H1 (cell line): ENCODE measurements around the gene RNF31. TPM values are rescaled to one million over a fixed set of nuclear protein-coding genes. Genes with fewer than 3 reads are reported as not detected.

Experiments
- CTCF ChIA-PET: fragments of 300-600 bp; sonication (Branson Sonifier 250); formaldehyde crosslinking; loops from one replicate; lab custom pipeline; 2021; ENCODE audit not compliant: partially characterized antibody; lab: Charles Lee
- POLR2A ChIA-PET: fragments of 300-600 bp; sonication (Branson Sonifier 250); formaldehyde crosslinking; loops from one replicate; lab custom pipeline; 2021; ENCODE audit warnings: inconsistent platforms; ENCODE audit not compliant: partially characterized antibody; lab: Charles Lee
- DNase-seq, 2 experiments: peaks; one replicate each; pipeline versions ENCODE4 v3.0.0 to v3.0.0-alpha.2; 2010 to 2022; ENCODE audit warnings: low spot score in 2 of 2, low read depth in 1 of 2, mixed read lengths in 1 of 2
- FAIRE-seq: peaks from 2 replicates; lab custom pipeline; 2011; peaks lifted over from hg19 to GRCh38; lab: Jason Lieb, UNC
- H2AFZ ChIP-seq: 2 replicates; pipeline ENCODE4 v1.8.1; 2012; ENCODE audit warnings: low read length, inconsistent platforms
- H2AK5ac ChIP-seq: 2 replicates; pipeline ENCODE4 v1.6.1; 2013; ENCODE audit warnings: low read depth, low read length
- H2BK120ac ChIP-seq: replicated peaks from 2 replicates; pipeline ENCODE3; 2013; ENCODE audit warnings: low read depth, low read length, inconsistent platforms
- H2BK12ac ChIP-seq: 2 replicates; pipeline ENCODE4 v1.6.1; 2013; ENCODE audit warnings: low read depth, low read length
- H2BK15ac ChIP-seq: 2 replicates; pipeline ENCODE4 v1.6.1; 2013; ENCODE audit warnings: low read length
- H2BK20ac ChIP-seq: 2 replicates; pipeline ENCODE4 v1.6.1; 2013; ENCODE audit warnings: low read length
- H2BK5ac ChIP-seq: 2 replicates; pipeline ENCODE4 v1.6.1; 2013; ENCODE audit warnings: low read depth, low read length
- H3K14ac ChIP-seq: 2 replicates; pipeline ENCODE4 v1.6.1; 2013; ENCODE audit warnings: inconsistent platforms; ENCODE audit not compliant: insufficient read length
- H3K18ac ChIP-seq: 2 replicates; pipeline ENCODE4 v1.6.1; 2013; ENCODE audit warnings: low read length; ENCODE audit errors: extremely low read depth
- H3K23ac ChIP-seq: 2 replicates; pipeline ENCODE4 v1.6.1; 2013; ENCODE audit warnings: inconsistent platforms; ENCODE audit not compliant: insufficient read length
- H3K23me2 ChIP-seq: 2 replicates; pipeline ENCODE4 v1.6.1; 2013; ENCODE audit warnings: low read depth, low read length
- H3K27ac ChIP-seq: 2 replicates; pipeline ENCODE4 v1.6.1; 2011; ENCODE audit warnings: low read depth, low read length, inconsistent platforms
- H3K27me3 ChIP-seq, 4 experiments: replicated peaks in 1 of 4; 1 replicate in 1 of 4; 2 replicates in 3 of 4; pipeline versions ENCODE4 v1.6.1 to v1.8.1; 2011 to 2013; ENCODE audit warnings: low read length in 3 of 4, mild to moderate bottlenecking in 3 of 4, inconsistent platforms in 2 of 4, mixed read lengths in 2 of 4, moderate library complexity in 1 of 4; ENCODE audit not compliant: control insufficient read depth in 3 of 4, insufficient read depth in 3 of 4; ENCODE audit errors: extremely low read depth in 1 of 4
- H3K36me3 ChIP-seq, 4 experiments: 2 replicates each; pipeline versions ENCODE4 v1.6.1 to v1.8.1; 2011 to 2013; ENCODE audit warnings: mild to moderate bottlenecking in 4 of 4, low read length in 3 of 4, moderate library complexity in 2 of 4, control low read depth in 1 of 4, inconsistent platforms in 1 of 4; ENCODE audit not compliant: insufficient read depth in 4 of 4, control insufficient read depth in 2 of 4
- H3K4ac ChIP-seq: replicated peaks from 2 replicates; pipeline ENCODE3; 2013; ENCODE audit warnings: low read length, low read depth, mixed read lengths, inconsistent platforms; ENCODE audit not compliant: insufficient read length
- H3K4me1 ChIP-seq, 4 experiments: replicated peaks in 1 of 4; 1 replicate in 1 of 4; 2 replicates in 3 of 4; pipeline versions ENCODE4 v1.6.1 to v1.8.1; 2011 to 2013; ENCODE audit warnings: low read length in 3 of 4, inconsistent platforms in 2 of 4, mixed read lengths in 1 of 4; ENCODE audit not compliant: insufficient read depth in 4 of 4, control insufficient read depth in 3 of 4
- H3K4me2 ChIP-seq, 2 experiments: 2 replicates each; pipeline versions ENCODE4 v1.6.1 to v1.8.1; 2011 to 2013; ENCODE audit warnings: low read depth in 2 of 2, low read length in 2 of 2, control low read depth in 1 of 2, inconsistent platforms in 1 of 2, mild to moderate bottlenecking in 1 of 2; ENCODE audit not compliant: insufficient read depth in 1 of 2
- H3K4me3 ChIP-seq, 4 experiments: fragments of 200-600, 300-600 bp in 1 of 4; sonication (generic), shearing (Covaris generic), sonication (Bioruptor Twin) in 1 of 4; 2 replicates each; pipeline versions ENCODE4 v1.5.1 to v1.8.1; 2011 to 2016; ENCODE audit warnings: low read length in 4 of 4, low read depth in 3 of 4, control low read depth in 2 of 4, inconsistent platforms in 2 of 4, mild to moderate bottlenecking in 2 of 4, mixed read lengths in 1 of 4, moderate library complexity in 1 of 4; ENCODE audit not compliant: insufficient read depth in 2 of 4; ENCODE audit errors: extremely low read depth in 1 of 4
- H3K56ac ChIP-seq: replicated peaks from 2 replicates; pipeline ENCODE3; 2013; ENCODE audit warnings: low read depth, mild to moderate bottlenecking, mixed read lengths, low read length, inconsistent platforms; ENCODE audit not compliant: insufficient read length
- H3K79me1 ChIP-seq: 2 replicates; pipeline ENCODE4 v1.6.1; 2013; ENCODE audit warnings: low read depth, low read length, control low read depth
- H3K79me2 ChIP-seq, 2 experiments: 2 replicates each; pipeline versions ENCODE4 v1.6.1 to v1.8.1; 2012 to 2013; ENCODE audit warnings: low read length in 2 of 2, mild to moderate bottlenecking in 2 of 2, inconsistent platforms in 1 of 2; ENCODE audit not compliant: insufficient read depth in 2 of 2, control insufficient read depth in 1 of 2
- H3K9ac ChIP-seq, 4 experiments: replicated peaks in 1 of 4; 1 replicate in 1 of 4; 2 replicates in 3 of 4; pipeline versions ENCODE4 v1.6.1 to v1.8.1; 2011 to 2013; ENCODE audit warnings: low read depth in 3 of 4, low read length in 3 of 4, control low read depth in 2 of 4, mild to moderate bottlenecking in 2 of 4, moderate library complexity in 2 of 4, inconsistent platforms in 1 of 4; ENCODE audit errors: extremely low read depth in 1 of 4
- H3K9me3 ChIP-seq, 2 experiments: 2 replicates each; pipeline versions ENCODE4 v1.6.1 to v1.8.1; 2012 to 2013; ENCODE audit warnings: mild to moderate bottlenecking in 2 of 2, moderate library complexity in 2 of 2, control low read depth in 1 of 2, inconsistent platforms in 1 of 2, low read depth in 1 of 2, low read length in 1 of 2, mixed read lengths in 1 of 2; ENCODE audit not compliant: insufficient read depth in 2 of 2
- H4K20me1 ChIP-seq, 2 experiments: replicated peaks in 1 of 2; 2 replicates each; pipeline versions ENCODE3 to v1.8.1; 2011 to 2013; ENCODE audit warnings: inconsistent platforms in 2 of 2, low read length in 2 of 2, mild to moderate bottlenecking in 1 of 2; ENCODE audit not compliant: insufficient read depth in 2 of 2, control insufficient read depth in 1 of 2
- H4K5ac ChIP-seq: 2 replicates; pipeline ENCODE4 v1.6.1; 2013; ENCODE audit warnings: low read length, low read depth, mixed read lengths, inconsistent platforms; ENCODE audit not compliant: insufficient read length
- H4K8ac ChIP-seq: 2 replicates; pipeline ENCODE4 v1.8.0; 2013; ENCODE audit warnings: mild to moderate bottlenecking, moderate library complexity, low read length, inconsistent platforms; ENCODE audit not compliant: insufficient read depth; ENCODE audit errors: extremely low read depth
- H4K91ac ChIP-seq: replicated peaks from 2 replicates; pipeline ENCODE3; 2013; ENCODE audit warnings: low read length, mixed read lengths, inconsistent platforms; ENCODE audit not compliant: insufficient read length
- EZH2 ChIP-seq: fragments of 200-600 bp; sonication (generic); IDR thresholded peaks from 2 replicates; pipeline ENCODE4 v1.7.1; 2012; ENCODE audit warnings: low read depth, mild to moderate bottlenecking, moderate library complexity, low read length, inconsistent platforms; ENCODE audit not compliant: severe bottlenecking
- TCF12 ChIP-seq: IDR thresholded peaks from 2 replicates; pipeline ENCODE4 v1.6.1; 2011; ENCODE audit warnings: low read depth, mild to moderate bottlenecking, low read length
- whole genome bisulfite sequencing, 2 experiments: shearing (Covaris generic) in 1 of 2; methylation state at CpG; one replicate each; pipeline versions ENCODE4 v1.1.6 to v1.1.7; 2013 to 2015; ENCODE audit warnings: low lambda C conversion rate in 2 of 2, mixed read lengths in 2 of 2, inconsistent platforms in 1 of 2, low coverage in 1 of 2, missing lambda C conversion rate in 1 of 2; ENCODE audit not compliant: insufficient replicate concordance in 2 of 2, insufficient coverage in 1 of 2, insufficient read length in 1 of 2; ENCODE audit errors: extremely low coverage in 1 of 2, missing lambda C conversion rate in 1 of 2; 5-methylcytosine and 5-hydroxymethylcytosine counted together
- polyA plus RNA-seq, 7 experiments: library from polyadenylated mRNA; depleted of rRNA in 3 of 7; stranded (reverse) in 5 of 7; unstranded in 2 of 7; fragments of >200 nt in 5 of 7; fragments of 200-250 nt in 2 of 7; gene quantifications; 1 replicate in 5 of 7; 2 replicates in 1 of 7; 4 replicates in 1 of 7; pipeline versions ENCODE4 v1.2.1 to v1.2.3, GENCODE V29; 2011 to 2013; ENCODE audit warnings: missing spikeins in 2 of 7, mixed read lengths in 2 of 7
- total RNA-seq: library from RNA; stranded (reverse); fragmentation: NEBNext Ultra II Directional; extraction: Animal tissue kit (Norgen Biotek cat#: 25700); gene quantifications from 2 replicates; pipeline ENCODE4 v1.2.1, GENCODE V29; 2021

The RNF31 gene
- total and polyA plus RNA-seq, 2 of the 8 experiments (the other 6 are each of a cell fraction or from before 2014, with no cell fraction given): 17.5 to 72.0 TPM

GRCh38 chr14:24177891-24178290 lies 30.6 kb downstream of the RNF31 start:
- no peak overlapping the region for H3K4me3 ChIP-seq
- no peak for DNase-seq
- H3K27me3 ChIP-seq: no peaks in the 10 kb centered on the region
- CTCF ChIA-PET: interaction anchor here (0.9 to 1.1 kb wide), 2 partner anchors 16 to 125 kb away, joined by 3 to 4 read pairs; partner anchors contain the start of gene IRF9
- H3K9me3 ChIP-seq: no peaks in the 10 kb centered on the region
- peaks cover 2 to 15% of the 10 kb centered on the region in 2 experiments for H4K20me1 ChIP-seq
- H3K4me2 ChIP-seq: no peak overlapping the region
- H3K23me2 ChIP-seq: no peaks in the 10 kb centered on the region
- H3K36me3 ChIP-seq: peaks cover 14 to 42% (median 37%) of the 10 kb centered on the region in 4 experiments
- H3K4me1 ChIP-seq: peaks cover 0 to 2% (median 1%) of the 10 kb centered on the region in 4 experiments; a peak in 4 of 7 replicates
- TF ChIP-seq TCF12: no peak
- TF ChIP-seq EZH2: no peak
- TF ChIP-seq, all 59 proteins: peak for 0
- no peak overlapping the region for H3K4ac ChIP-seq
- H3K9ac ChIP-seq: no peak overlapping the region
- H2BK12ac ChIP-seq: no peak overlapping the region
- peak overlapping the region; percentile 39; the same call in 1 of the 2 replicates for H4K8ac ChIP-seq
- H3K18ac ChIP-seq: no peak overlapping the region
- no peak overlapping the region for H2BK20ac ChIP-seq
- 0 out of 2 replicates have a peak, but pooled peaks cover 2% of the 10 kb centered on the region for H3K79me1 ChIP-seq
- POLR2A ChIA-PET: interaction anchor here (0.6 to 10.7 kb wide), 15 partner anchors 9 to 575 kb away, joined by 3 to 158 read pairs (median 4); partner anchors contain the start of genes IPO4, IRF9 and PSME2
- H2BK15ac ChIP-seq: no peak overlapping the region
- no peak overlapping the region for H2BK120ac ChIP-seq
- H3K27ac ChIP-seq: no peak overlapping the region
- no peak overlapping the region for H2AK5ac ChIP-seq
- no peak for FAIRE-seq
- no peaks in the 10 kb centered on the region for H3K79me2 ChIP-seq
- H2AFZ ChIP-seq: no peak overlapping the region
- H2BK5ac ChIP-seq: no peak overlapping the region
- WGBS, 2 experiments: 96% methylated on average over 11 of the region's 14 CpGs; no CpG with 5 or more reads in 1 of the 2 experiments
- no peak overlapping the region for H3K56ac ChIP-seq
- H4K5ac ChIP-seq: no peak overlapping the region
- H3K23ac ChIP-seq: no peak overlapping the region
- no peak overlapping the region for H4K91ac ChIP-seq
- no peak overlapping the region for H3K14ac ChIP-seq
